Measurements from ENCODE around the gene CHST1. TPM values are rescaled to one million over a fixed set of nuclear protein-coding genes. Genes with fewer than 3 reads are reported as not detected.

Gene CHST1
- polyA plus RNA-seq, 1 experiment: 0.04 TPM

DNA sequence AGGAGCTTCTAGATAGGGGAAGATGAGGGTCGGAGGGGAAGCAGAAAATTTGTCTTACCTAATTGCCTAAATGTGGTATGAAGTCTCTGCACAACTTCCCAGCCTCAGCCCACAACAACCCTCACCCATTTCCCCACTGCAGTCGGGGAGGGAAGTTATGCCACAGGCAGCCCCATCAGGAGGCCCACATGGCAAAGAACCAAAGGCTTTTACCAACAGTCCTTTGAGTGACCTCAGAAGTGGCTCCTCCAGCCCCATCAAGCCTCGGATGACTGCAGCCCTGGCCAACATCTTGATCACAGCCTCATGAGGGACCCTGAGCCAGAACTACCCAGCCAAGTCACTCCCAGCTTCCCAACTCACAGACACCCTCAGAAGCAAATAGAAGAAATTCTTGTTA is 54.8 kb downstream of the CHST1 start:
- H3K27me3 ChIP-seq (ENCODE audit: control insufficient read depth, insufficient read depth, low read length): no peaks in the 10 kb centered on the region
- H3K36me3 ChIP-seq (ENCODE audit: control insufficient read depth, insufficient read depth, low read length): no peaks in the 10 kb centered on the region
- no peak for DNase-seq (ENCODE audit: low read depth)
- ChIA-PET POLR2A (no interaction called here), CTCF (interaction anchor here (0.9 to 1.1 kb wide), 2 partner anchors 44 to 160 kb away, joined by 3 to 4 read pairs; no protein-coding TSS in a partner anchor)
- no peak overlapping the region for H3K4me3 ChIP-seq (ENCODE audit: low read depth, low read length)
- TF ChIP-seq CTCF (IDR thresholded peaks at IDR 0.05; ENCODE audit: insufficient read depth, low read depth, low read length): no peak

DNA sequence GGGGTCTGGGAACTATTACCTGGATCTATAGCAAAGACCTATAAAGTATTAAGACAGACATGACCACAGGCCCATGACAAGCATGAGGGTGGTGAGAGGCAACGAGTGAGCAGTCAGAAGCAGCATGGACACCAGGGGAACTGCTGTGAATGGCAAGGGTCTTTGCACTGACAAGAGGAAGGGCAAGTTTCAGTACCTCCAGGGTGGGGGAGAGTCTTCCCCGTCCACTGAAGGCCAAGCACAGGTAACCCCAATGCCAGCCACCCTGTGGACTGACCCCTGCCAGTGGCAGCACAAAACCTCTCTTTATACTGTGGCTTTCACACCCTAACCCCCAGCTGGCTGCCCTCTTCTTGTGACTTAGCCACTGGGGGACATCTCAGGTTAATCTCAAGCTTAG is 55.5 kb downstream of the CHST1 start:
- no peak for DNase-seq (ENCODE audit: low read depth)
- CTCF ChIA-PET: interaction anchor here (0.9 kb wide), 1 partner anchor 161 kb away, joined by 3 read pairs; no protein-coding TSS in a partner anchor
- Histone ChIP-seq H3K36me3 (ENCODE audit: control insufficient read depth, insufficient read depth, low read length) (no peaks in the 10 kb centered on the region), H3K27me3 (ENCODE audit: control insufficient read depth, insufficient read depth, low read length) (no peaks in the 10 kb centered on the region), H3K4me3 (ENCODE audit: low read depth, low read length) (no peak overlapping the region)
- TF ChIP-seq CTCF (IDR thresholded peaks at IDR 0.05; ENCODE audit: insufficient read depth, low read depth, low read length): no peak
- POLR2A ChIA-PET: no interaction called here

- TF ChIP-seq CTCF (IDR thresholded peaks at IDR 0.05; ENCODE audit: insufficient read depth, low read depth, low read length): no peak
- Histone ChIP-seq H3K27me3 (ENCODE audit: control insufficient read depth, insufficient read depth, low read length) (no peaks in the 10 kb centered on the region), H3K36me3 (ENCODE audit: control insufficient read depth, insufficient read depth, low read length) (no peaks in the 10 kb centered on the region), H3K4me3 (ENCODE audit: low read depth, low read length) (no peak overlapping the region)
- DNase-seq (ENCODE audit: low read depth): no peak
- CTCF ChIA-PET: no interaction called here
- POLR2A ChIA-PET: no interaction called here
Measured at GRCh38 chr11:45609337-45609736, 56.1 kb downstream of the CHST1 start.

- DNase-seq (ENCODE audit: low read depth): no peak
- ChIA-PET POLR2A (no interaction called here), CTCF (interaction anchor here (0.8 to 1.3 kb wide), 2 partner anchors 19 to 164 kb away, joined by 3 read pairs; no protein-coding TSS in a partner anchor)
- no peaks in the 10 kb centered on the region for H3K36me3 ChIP-seq (ENCODE audit: control insufficient read depth, insufficient read depth, low read length)
- no peak overlapping the region for H3K4me3 ChIP-seq (ENCODE audit: low read depth, low read length)
- no peaks in the 10 kb centered on the region for H3K27me3 ChIP-seq (ENCODE audit: control insufficient read depth, insufficient read depth, low read length)
- TF ChIP-seq CTCF (IDR thresholded peaks at IDR 0.05; ENCODE audit: insufficient read depth, low read depth, low read length): no peak
Measured at GRCh38 chr11:45607995-45608394, 57.4 kb downstream of the CHST1 start.

DNA sequence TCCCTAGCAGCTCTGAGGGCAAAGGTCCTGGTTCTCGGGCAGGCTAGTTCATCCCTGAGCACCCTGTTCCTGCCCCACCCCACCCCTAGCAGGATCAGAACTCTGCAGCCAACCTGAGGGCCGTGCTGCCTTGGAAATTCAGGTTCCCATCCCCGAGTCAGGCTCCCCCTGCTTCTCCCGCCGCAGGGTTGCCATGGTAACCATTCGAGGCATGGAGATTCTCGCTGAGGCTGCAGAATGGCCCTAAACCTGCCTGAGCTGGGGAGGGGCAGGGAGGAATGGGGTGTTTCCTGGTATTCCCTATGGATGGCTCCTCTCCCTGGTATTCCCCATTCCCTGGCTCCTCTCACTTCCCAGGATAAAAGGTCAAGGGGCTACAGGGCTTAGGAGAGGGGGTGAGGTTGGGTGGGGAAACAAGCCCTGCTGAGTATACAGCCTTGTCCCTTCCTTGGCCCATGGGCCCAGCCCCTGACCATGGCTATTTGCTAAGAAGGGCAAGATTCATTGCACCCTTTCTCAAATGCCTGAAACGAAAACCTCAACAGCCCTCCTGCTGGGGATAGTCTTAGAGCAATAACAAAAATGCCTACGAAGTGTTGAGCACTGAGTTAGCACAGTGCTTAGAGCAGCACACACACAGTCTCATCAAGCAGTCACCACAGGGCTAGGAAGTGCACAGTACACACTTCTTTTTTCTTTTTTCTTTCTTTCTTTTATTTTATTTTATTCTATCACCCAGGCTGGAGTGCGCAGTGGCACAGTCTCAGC is 58.7 kb downstream of the CHST1 start:
- ChIA-PET CTCF (no interaction called here), POLR2A (no interaction called here)
- DNase-seq (ENCODE audit: low read depth): no peak
- Histone ChIP-seq H3K36me3 (ENCODE audit: control insufficient read depth, insufficient read depth, low read length) (no peaks in the 10 kb centered on the region), H3K4me3 (ENCODE audit: low read depth, low read length) (no peak overlapping the region), H3K27me3 (ENCODE audit: control insufficient read depth, insufficient read depth, low read length) (no peaks in the 10 kb centered on the region)
- no peak for TF ChIP-seq CTCF (IDR thresholded peaks at IDR 0.05; ENCODE audit: insufficient read depth, low read depth, low read length)

Measured in BJ (cell line).